ENCODE data around the gene ARHGEF7. TPM values are rescaled to one million over a fixed set of nuclear protein-coding genes. Genes with fewer than 3 reads are reported as not detected.

Gene ARHGEF7
- total RNA-seq, 1 donor from 2014 or later: 95.7 TPM

- CTCF ChIA-PET: no interaction called here
- H3K4me1 Mint-ChIP-seq: no peaks in the 10 kb centered on the region
- POLR2A ChIA-PET: no interaction called here
Observed at GRCh38 chr13:111280681-111281585, 165.8 kb downstream of the ARHGEF7 start.

GRCh38 chr13:111281751-111282311 is 166.7 kb downstream of the ARHGEF7 start:
- ChIA-PET CTCF (no interaction called here), POLR2A (interaction anchor here (0.6 kb wide), 1 partner anchor 1118 kb away, joined by 3 read pairs; no protein-coding TSS in a partner anchor)
- Mint-ChIP-seq H3K4me1 (no peaks in the 10 kb centered on the region), H3K36me3 (ENCODE audit: low read depth) (peaks cover 91% of the 10 kb centered on the region), H3K27me3 (no peaks in the 10 kb centered on the region), H3K27ac (no peak overlapping the region), H3K4me3 (no peak overlapping the region), H3K9me3 (no peaks in the 10 kb centered on the region)
- DNase-seq (no peak), ATAC-seq (ENCODE audit: low read depth) (no peak)
- no peak for TF ChIP-seq CTCF (IDR thresholded peaks at IDR 0.05)
- intact Hi-C loops (cut with micrococcal nuclease): loop anchor here (10.0 kb wide), 1 partner anchor 1323 kb away; no protein-coding TSS in a partner anchor

More at GRCh38 chr13:111280681-111281585, 165.8 kb downstream of the ARHGEF7 start:
- DNase-seq: no peak
- H3K27me3 Mint-ChIP-seq: no peaks in the 10 kb centered on the region
- intact Hi-C loops (cut with micrococcal nuclease): loop anchor here (10.0 kb wide), 1 partner anchor 1324 kb away; no protein-coding TSS in a partner anchor
- H3K27ac Mint-ChIP-seq: no peak overlapping the region
- peaks cover 91% of the 10 kb centered on the region for H3K36me3 Mint-ChIP-seq (ENCODE audit: low read depth)
- TF ChIP-seq CTCF (IDR thresholded peaks at IDR 0.05): no peak
- ATAC-seq (ENCODE audit: low read depth): no peak
- H3K4me3 Mint-ChIP-seq: no peak overlapping the region
- no peaks in the 10 kb centered on the region for H3K9me3 Mint-ChIP-seq

GRCh38 chr13:111282425-111282824 is 167.3 kb downstream of the ARHGEF7 start:
- Mint-ChIP-seq H3K27me3 (no peaks in the 10 kb centered on the region), H3K27ac (no peak overlapping the region), H3K36me3 (ENCODE audit: low read depth) (peaks cover 92% of the 10 kb centered on the region), H3K9me3 (no peaks in the 10 kb centered on the region), H3K4me1 (no peaks in the 10 kb centered on the region), H3K4me3 (no peak overlapping the region)
- intact Hi-C loops (cut with micrococcal nuclease): loop anchor here (10.0 kb wide), 1 partner anchor 1322 kb away; no protein-coding TSS in a partner anchor
- ATAC-seq (ENCODE audit: low read depth) (no peak), DNase-seq (no peak)
- ChIA-PET CTCF (no interaction called here), POLR2A (no interaction called here)
- no peak for TF ChIP-seq CTCF (IDR thresholded peaks at IDR 0.05)

- H3K36me3 Mint-ChIP-seq (ENCODE audit: low read depth): peaks cover 93% of the 10 kb centered on the region
- TF ChIP-seq CTCF (IDR thresholded peaks at IDR 0.05): no peak
- intact Hi-C loops (cut with micrococcal nuclease): loop anchor here (10.0 kb wide), 1 partner anchor 1322 kb away; no protein-coding TSS in a partner anchor
- ChIA-PET POLR2A (no interaction called here), CTCF (no interaction called here)
- DNase-seq (no peak), ATAC-seq (ENCODE audit: low read depth) (no peak)
- H3K4me1 Mint-ChIP-seq: no peaks in the 10 kb centered on the region
- no peak overlapping the region for H3K4me3 Mint-ChIP-seq
- no peaks in the 10 kb centered on the region for H3K9me3 Mint-ChIP-seq
- H3K27ac Mint-ChIP-seq: no peak overlapping the region
- H3K27me3 Mint-ChIP-seq: no peaks in the 10 kb centered on the region
Observed at GRCh38 chr13:111282997-111283396, 167.9 kb downstream of the ARHGEF7 start.

GRCh38 chr13:111283457-111283856 is 168.3 kb downstream of the ARHGEF7 start:
- TF ChIP-seq CTCF (IDR thresholded peaks at IDR 0.05): no peak
- POLR2A ChIA-PET: no interaction called here
- H3K36me3 Mint-ChIP-seq (ENCODE audit: low read depth): peaks cover 92% of the 10 kb centered on the region
- no peaks in the 10 kb centered on the region for H3K27me3 Mint-ChIP-seq
- H3K4me1 Mint-ChIP-seq: no peaks in the 10 kb centered on the region
- DNase-seq (no peak), ATAC-seq (ENCODE audit: low read depth) (no peak)
- CTCF ChIA-PET: no interaction called here
- no peaks in the 10 kb centered on the region for H3K9me3 Mint-ChIP-seq
- no peak overlapping the region for H3K4me3 Mint-ChIP-seq
- H3K27ac Mint-ChIP-seq: no peak overlapping the region
- intact Hi-C loops (cut with micrococcal nuclease): loop anchor here (10.0 kb wide), 1 partner anchor 1321 kb away; no protein-coding TSS in a partner anchor

Measured in activated B cell treated with CpG ODN at 0.5 μM for 24 hours (primary cell).